HG03095 (cell line): ENCODE measurements around the gene DIPK1B.
"Not testable (repeated sequence)": the region's sequence is repeated elsewhere in the genome, so short reads cannot be mapped to it uniquely, and the experiment has no call there.

Experiments
- ATAC-seq: cut with Tn5 transposase; IDR thresholded peaks from one replicate; pipeline ENCODE4 v1.9.1; 2021; ENCODE audit warnings: moderate library complexity; ENCODE audit not compliant: unreplicated experiment

The DIPK1B gene

DNA sequence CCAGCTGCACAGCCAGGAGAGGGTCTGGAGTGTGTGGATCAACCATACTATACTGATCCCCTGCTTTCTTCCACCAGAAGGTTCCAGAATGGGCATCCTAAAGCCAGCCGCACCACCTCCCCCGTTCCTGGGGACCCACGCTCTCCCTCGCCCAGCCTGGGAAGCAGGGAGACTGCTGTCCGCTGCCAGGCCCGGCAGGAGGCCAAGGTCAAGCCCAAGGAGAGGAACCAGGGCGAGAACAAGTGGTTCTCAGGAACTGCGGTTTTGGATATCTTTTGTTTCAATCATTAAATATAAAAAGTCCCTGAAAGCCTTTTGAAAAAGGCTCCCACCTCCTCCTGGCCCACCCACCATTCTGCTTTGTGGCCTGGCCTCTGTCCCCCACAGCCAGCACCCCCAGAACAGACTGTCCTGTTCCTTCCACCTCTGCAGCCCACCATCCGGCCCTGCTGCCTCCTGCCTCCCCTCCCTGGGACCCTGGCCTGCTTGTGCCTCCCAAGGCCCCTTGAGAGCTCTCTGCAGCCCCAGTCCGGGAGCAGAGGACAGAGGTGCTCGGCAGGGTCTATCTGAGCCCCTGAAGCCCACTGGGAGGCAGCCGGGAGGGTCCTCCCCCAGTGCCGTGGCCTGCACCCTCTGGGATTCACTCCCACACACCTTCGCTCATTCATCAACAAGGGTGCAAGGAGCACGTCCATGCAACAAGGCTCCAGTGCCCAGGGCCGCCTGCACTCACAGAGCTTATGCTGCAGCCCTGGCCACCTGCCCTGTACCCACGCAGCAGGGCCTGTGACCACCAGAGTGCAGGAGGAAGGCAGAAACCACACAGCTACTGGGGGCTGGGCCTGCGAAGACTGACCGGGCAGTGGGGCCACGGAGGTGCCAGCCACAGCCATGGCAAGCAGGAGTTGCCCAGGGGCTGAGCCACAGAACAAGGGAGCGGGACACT lies 36.6 kb downstream of the DIPK1B start:
- no peak for ATAC-seq

DNA sequence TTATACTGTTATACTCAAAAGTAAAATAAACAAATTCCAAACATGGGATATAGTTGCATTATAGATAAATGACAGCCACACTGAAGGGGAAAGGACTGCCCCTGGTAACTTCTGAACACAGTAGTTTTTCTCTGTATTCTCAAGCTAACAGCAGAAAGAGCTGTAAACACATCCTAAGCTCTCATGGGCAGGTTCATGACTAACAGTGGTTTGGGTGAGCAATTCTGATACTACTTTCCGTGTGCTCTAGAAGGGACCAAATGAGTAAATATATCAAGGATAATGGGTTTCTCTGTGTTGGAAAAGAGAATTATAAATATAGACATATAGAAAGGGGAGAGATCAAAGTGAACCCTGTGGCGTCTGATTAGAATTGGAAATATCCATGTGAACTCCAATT lies 38.2 kb downstream of the DIPK1B start:
- no peak for ATAC-seq

DNA sequence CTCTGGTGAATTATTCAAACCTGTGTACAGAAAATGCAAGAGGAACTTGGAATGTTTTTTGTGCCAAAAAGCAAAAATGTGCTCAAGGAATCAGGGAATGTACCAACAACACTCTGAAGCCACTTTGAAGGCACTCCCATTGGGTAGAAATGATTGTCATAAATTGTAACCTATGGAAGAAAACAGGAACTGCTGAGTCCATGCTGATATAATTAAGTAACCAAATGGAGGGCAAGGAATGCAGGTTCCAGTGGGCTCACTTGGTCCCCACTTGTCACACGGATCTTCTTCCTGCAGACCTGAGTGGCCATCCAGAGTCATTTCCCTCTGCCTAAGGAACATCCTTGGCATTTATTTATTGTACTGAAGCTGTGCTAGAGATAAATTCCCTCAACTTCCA lies 38.9 kb downstream of the DIPK1B start:
- no peak for ATAC-seq

DNA sequence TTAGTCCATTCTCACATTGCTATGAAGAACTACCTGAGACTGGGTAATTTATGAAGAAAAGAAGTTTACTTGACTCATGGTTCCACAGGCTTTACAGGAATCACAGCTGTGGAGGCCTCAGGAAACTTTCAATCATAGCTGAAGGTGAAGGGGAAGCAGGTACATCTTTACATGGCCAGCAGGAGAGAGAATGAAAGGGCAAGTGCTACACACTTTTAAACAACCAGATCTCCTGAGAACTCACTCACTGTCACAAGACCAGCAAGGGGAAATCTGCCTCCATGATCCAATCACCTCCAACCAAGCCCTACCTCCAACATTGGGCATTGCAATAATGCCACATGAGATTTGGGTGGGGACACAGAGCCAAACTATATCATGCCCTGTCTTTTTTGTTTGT lies 39.4 kb downstream of the DIPK1B start:
- no peak for ATAC-seq

DNA sequence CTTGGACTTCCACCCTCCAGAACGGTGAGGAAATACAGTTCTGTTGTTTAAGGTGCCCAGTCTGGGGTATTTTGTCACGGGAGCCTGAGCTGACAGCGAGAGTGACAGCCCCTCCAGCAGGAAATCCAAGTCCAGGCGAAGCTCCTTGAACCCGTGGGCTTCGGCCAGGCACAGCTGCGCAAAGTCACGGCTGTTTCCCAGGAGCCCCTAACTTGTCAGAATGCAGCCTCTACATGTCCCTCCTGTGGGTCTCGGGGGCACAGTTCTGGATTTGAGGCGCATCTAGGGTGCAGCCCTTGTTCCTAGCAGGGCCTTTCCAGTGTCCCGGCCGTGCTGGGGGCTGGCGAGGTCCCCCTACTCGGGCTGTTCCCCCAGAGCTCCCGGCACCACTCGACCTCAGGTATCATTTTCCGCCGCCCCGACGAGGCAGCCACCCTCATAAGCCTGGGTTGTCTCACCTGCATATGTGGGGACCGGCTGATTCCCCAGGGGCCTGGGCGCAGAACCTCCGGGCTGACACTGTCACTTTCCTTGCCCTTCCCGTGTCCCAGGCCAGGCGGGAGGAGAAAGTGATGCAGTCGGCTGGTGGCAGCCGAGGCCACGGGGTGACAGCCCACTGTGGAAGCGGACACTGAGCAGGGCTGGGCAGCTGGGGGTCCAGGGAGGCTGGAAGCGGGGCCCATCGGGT lies 41.1 kb downstream of the DIPK1B start:
- no peak for ATAC-seq

DNA sequence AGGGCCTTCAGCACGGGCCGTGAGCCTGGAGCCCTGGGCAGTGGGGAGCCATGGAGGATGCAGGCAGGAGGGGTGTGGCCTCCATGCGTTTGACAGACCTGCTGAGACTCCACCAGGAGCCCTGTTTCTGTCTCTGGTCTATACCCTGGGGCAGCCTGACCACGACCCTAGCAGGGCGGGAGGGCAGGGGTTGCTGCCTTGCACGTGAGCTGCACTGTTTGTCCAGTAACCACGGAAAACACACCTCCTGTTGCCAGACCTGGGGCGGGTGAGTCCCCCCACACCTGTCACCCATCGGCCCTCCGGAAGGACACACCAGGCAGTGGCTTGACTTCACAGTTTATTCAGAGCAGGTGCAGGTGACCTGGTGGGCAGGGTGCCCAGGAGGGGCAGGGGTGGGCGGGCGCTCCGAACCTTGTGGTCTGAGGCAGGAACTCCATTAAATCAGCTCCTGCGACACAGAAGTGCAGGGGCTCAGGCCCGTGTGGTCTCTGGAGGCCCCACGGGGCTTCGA lies 41.7 kb downstream of the DIPK1B start:
- no peak for ATAC-seq

DNA sequence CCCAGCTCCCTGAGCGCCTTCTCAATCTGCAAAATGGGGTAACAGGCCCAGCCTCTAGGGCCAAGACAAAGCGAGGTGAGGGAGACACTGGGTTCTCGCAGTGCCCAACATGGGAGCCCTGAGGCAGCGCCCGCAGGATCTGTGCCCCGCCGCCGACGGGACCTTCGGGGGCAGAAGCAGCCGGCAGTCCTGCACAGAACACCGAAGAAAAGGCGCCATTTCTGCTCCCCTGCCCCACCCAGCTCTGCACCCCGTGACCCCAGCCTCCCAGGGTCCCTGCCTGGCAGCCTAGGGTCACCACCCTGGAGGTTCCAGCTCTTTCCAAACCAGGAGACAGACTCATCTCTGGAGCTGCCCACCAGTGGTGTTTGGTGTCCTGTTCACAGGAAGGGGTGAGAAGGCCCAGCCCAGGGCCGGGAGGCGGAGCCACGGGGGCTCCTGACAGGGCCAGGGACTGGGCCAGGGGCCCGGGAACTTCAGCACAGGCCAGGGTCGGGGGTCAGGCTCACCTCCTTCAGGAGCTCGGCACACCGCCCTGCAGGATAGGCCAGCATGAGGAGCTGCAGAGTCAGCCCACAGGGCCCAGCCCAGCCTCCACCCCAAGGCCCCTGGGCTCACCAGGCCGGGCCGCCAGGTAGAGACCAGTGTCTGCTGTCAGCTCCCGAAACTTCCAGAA lies 42.4 kb downstream of the DIPK1B start:
- no peak for ATAC-seq

DNA sequence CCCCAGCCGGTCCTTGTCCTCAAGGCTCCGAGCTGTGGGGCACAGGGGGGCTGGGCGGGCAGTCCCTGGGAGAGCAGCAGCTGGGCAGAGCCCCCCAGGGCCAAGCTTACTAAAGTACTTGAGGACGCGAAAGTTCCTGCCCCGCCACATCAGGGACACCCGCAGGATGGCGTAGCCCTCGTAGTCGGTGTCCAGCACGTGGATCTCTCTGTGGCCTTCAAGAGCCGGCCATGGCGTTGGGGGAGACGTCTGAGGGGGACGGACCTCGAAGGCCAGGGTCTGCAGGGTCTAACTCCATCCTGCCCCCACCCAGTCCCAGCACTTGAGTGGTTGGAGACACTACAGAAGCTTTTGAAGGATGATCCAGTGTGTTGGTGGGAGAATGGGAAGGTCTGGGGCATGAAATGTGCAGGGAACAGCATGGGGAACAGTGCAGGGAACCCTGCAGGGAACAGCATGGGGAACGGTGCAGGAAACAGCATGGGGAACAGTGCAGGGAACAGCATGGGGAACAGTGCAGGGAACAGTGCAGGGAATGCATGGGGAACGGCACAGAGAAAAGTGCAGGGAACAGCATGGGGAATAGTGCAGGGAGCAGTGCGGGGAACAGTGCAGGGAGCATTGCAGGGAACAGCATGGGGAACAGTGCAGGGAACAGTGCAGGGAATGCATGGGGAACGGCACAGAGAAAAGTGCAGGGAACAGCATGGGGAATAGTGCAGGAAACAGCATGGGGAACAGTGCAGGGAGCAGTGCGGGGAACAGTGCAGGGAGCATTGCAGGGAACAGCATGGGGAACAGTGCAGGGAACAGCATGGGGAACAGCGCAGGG lies 43.1 kb downstream of the DIPK1B start:
- ATAC-seq = not testable (repeated sequence)

DNA sequence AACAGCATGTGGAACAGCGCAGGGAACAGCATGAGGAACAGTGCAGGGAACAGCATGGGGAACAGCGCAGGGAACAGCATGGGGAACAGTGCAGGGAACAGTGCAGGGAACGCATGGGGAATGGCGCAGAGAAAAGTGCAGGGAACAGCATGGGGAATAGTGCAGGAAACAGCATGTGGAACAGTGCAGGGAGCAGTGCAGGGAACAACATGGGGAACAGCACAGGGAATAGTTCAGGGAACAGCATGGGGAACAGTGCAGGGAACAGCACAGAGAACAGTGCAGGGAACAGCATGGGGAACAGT lies 43.7 kb downstream of the DIPK1B start:
- no peak for ATAC-seq

DNA sequence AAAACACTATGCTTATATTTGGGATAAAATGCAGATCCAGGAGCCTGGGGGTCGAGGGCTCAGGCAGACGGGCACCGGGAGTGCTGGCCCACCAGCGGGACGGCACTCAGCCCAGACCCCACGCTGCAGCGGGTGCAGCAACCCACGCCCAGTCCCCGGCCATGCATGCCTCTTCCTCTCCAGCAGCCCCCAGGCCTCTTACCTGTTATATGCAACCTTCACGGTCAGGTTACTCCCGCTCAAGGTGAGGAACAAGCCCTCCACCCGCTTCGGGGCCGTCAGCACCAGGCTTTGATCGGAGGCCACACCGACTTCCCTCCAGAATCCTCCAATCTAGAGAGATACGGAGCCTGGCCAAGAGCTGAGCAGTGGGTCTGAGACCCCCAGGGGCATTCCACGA lies 44.5 kb downstream of the DIPK1B start:
- no peak for ATAC-seq

DNA sequence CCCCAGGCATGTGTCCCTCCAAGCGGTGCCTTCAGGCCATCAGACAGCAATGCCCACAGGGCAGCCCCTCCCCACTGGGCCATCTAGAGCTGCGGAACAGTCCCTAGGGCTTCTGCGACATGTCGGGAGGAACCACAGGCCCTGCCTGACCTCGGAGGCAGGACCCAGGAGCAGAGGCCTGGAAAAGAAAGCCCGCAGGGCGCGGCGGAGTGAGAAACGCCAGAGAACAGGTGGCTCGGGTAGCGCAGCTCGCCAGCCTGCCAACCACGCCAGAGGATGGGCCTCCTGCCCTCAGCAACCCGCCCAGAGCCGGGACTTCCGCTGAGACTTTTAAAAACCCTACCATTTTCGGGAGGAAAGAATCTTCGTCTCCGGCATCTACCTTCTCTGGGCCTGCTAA lies 45.0 kb downstream of the DIPK1B start:
- ATAC-seq = no peak

DNA sequence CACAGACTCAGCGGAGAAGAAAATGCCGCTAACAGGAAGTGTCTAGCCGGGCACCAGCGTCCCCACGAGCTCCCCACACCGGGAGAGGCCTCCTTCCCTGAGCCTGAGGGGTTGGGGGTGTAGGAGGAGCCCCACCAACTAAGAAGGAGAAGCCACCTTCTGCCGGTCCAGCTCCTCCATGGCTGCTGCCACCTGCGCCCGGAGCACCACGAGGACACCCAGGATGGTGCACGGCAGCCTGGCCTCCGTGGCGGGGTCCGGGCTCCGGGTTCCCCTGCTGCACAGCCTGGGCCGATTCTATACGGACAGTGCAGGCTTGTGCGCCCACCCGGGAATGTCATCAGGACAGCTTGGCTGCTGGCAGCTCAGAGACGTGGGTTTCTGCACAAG lies 45.4 kb downstream of the DIPK1B start:
- ATAC-seq = no peak

DNA sequence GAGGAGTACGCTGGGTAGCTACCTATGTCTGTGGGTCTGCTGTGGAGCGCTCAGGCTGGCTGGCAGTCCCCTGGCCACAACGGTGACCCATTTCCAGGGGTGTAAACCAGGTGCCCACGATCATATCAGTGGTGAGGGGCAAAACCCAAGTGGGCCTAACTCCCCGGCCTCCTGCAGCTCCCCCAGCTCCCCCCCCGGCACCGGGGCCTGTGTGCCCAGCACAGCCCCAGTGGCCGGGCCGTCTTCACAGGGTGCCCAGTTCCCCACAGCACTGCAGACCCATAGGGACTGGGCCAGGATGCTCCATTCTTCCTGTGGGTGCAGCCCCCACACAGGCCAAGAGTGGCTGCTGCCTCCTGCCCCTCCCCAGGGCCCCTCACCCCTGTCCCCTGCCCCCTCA lies 46.6 kb downstream of the DIPK1B start:
- ATAC-seq = no peak

DNA sequence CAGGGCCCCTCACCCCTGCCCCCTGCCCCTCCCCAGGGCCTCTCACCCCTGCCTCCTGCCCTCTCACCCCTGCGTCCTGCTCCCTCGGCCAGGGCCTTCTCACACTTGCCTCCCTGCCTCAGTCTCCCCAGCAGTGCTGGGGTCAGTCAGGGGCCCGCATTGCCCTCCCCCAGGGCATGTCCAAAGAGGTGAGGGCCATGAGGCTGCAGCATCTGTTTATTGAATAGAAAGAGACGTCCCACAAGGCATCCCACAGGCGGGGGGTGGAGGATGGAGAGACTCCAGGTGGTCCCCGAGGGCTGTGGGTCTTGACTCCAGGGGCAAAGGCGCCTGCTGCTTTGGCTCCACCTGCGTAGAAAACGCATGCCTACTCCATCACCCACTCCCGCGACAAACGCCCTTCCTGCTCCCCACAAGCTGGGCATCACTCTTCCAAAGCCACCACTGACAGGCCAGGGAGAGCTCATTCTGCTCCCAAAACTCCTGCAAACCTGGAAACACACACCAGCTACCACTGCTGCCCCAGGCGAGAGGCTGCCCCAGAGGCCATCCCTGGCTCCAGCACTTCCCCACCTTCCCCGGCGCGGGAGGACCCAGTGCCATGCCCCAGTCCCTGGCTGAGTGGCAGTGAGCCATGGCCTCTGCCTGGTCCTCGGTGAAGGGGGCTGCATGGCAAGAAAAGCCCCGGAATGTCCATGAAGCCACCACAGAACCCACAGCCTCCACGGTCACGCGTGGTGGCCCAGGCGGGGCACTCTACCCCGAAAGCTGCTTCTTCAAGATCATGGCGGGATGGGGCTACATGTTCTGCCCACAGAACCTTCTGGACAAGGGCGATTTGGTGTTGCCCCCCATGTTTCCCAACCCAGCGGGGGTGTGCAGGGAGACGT lies 47.3 kb downstream of the DIPK1B start:
- no peak for ATAC-seq

DNA sequence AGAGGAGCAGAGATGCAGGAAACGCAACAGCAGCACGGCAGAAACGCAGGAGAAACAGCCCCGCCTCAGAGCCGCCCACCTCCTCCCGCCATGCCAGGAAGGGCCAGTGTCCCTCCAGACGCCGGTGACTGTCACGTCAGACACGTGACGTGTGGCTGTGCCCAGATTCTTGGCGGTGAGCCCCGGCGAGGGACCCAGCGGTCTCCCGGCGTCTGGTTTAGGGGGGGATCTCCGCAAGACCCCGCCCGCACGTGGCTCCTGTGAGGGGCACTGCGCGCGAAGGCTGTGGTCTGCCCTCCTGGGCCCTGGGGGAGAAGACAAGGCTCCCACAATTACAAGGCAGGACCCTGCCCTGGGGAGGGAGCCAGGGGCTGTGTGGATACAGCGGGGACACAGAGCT lies 48.1 kb downstream of the DIPK1B start:
- no peak for ATAC-seq

DNA sequence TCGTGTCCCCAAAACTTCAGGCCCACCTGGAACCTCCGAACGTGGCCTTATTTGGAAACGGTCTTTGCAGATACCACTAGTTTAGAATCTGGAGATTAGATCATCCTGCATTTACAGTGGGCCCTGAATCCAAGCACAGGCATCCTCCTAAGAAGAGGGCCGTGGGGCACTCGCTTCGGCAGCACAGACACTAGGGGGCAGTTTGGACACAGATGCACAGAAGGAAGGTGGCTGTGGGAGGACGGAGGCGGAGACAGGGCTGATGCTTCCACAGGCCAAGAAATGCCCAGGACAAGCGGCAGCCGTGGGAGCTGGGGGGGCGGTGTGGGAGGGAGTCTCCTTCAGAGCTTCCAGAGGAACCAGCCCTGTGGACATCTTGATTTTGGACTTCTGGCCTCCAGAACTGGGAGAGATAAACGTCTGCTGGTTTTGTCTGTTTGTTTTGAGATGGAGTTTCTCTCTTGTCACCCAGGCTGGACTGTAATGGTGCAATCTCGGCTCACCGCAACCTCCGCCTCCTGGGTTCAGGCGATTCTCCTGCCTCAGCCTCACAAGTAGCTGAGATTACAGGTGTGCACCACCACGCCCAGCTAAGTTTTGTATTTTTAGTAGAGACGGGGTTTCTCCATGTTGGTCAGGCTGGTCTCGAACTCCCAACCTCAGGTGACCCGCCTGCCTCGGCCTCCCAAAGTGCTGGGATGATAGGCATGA lies 48.6 kb downstream of the DIPK1B start:
- not testable (repeated sequence) for ATAC-seq

DNA sequence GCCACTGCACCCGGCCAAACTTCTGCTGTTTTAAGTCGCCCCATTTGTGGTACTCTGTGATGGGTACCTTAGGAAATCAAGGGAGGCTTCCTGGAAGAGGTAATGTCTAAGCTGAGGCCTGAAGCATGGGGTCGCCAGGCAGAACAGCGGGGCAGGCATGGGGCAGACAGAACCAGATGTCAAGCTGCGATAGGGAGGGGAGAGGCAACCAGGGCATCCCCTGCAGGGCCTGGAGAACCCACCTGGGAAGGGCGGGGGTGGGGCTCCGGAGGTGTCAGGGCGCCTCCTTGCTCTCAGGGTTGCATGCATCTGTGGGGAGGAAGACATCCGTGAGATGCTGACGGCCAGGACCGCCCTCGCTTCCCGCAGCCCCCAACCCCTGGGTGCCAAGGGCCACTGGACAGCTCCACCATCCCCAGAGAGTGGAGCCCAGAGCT lies 49.2 kb downstream of the DIPK1B start:
- no peak for ATAC-seq

DNA sequence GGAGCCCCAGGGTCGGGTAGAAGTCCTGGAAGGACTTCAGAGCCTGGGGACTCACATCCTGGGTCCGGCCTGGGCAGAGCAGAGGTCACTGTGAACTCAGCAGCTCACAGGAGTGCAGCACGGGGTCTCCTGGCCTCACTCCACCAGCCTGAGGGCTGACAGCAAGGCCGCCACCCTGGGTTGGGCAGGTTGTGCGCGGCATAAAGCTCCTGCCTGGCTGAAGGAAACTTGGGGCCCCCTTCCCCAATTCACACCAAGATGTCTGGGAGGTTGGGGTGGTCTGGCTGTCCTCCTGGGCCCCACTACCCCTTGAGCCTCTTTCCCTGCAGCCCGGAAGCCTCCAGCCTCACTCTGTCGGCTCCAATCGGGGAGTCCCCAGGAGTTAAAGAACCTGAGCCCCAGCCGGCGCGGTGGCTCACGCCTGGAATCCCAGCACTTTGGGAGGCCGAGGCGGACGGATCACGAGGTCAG lies 49.9 kb downstream of the DIPK1B start:
- ATAC-seq = no peak
